Tongue (tissue), 2 donors: ENCODE measurements around the gene XPNPEP1. TPM values are rescaled to one million over a fixed set of nuclear protein-coding genes. Genes with fewer than 3 reads are reported as not detected.
A peak's percentile ranks its signal among the peaks of the same experiment; 100 is the strongest.

Experiments used
- DNase-seq: peaks from one replicate; pipeline ENCODE4 v3.0.0-alpha.2; 2015
- total RNA-seq: library from RNA; depleted of rRNA; stranded (reverse); fragments of >200 nt; gene quantifications from one replicate; pipeline ENCODE4 v1.2.3, GENCODE V29; 2014

The XPNPEP1 gene
- total RNA-seq: 68.7 TPM

DNA sequence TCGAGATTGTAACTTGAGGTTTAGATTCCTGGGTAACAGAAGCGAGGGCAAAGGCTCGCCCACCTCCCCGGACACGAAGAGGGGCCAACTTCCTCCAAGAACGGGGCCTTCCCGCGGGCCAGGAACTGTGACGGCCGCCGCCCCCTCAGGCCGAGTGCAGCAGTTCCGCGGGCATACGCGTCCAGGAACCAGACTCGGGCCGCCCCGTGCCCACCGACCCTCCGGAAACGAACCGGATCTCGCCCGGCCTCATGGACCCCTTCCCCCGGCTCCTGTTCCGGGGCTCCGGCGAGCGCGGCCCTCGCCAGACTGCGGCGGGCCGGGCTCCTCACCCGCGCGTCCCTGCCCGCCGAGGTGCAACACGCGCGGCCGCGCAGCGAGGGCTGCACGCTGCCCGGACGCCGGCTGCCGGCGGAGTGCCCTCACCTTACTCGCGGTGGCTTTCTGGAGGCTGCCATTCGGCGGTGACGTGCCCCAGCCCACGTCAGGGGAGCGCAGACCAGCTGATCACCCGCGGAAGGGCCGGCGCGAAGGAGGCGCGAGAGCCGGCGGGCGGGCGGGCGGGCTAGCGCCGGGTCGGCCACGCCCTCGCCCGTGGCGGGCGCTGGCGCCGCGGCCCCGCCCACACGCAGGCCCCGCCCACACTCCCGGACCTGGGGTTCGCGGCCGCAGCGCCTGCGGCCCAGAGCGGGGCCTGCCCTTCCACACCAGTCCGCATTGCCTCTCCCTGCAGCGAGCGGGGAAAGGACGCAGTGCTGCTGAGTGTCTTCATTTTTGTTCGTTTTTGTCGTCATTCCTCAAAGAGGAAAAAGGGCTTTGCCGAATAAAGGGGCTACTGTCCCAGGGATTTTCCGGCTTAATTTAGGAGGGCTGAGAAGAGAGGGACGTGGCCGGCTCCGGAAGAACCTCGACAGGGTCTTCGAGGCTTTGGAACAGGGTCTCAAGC lies at the start of gene XPNPEP1:
TSS of gene XPNPEP1 (minus strand) at position 536 of the 946 bp plus-strand sequence. CDS start at position 458, 78 bp downstream.
- peak; percentile 93 for DNase-seq

DNA sequence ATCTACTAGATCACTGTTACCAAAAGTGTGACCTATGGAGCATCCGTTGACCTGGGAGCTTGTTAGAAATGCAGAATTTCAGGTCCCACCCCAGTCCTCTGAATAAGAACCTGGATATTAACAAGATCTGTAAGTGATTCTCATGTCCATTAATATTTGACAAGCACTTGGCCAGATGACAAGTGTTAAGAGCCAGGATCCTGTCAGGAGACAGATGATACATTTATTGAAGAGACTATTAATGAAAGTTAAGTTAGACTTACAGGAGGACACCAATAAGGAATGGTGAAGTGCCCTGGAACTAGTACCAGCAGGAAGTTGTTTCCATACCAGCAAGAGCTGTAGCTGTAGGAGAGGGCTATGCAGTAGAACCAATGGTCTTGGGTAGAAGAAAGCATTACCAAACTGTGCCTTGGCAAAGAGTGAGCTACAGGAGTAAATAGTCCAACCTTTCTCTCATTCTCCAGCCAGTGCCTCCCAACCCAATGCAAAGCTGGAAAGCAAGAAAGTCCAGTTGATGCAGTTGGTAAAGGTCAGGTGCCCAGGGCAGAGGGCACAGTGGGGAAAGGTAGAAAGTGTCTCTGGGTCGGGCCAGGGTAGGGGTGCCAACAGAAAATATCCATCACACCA lies 49.2 kb upstream of the XPNPEP1 start:
- DNase-seq: no peak

DNA sequence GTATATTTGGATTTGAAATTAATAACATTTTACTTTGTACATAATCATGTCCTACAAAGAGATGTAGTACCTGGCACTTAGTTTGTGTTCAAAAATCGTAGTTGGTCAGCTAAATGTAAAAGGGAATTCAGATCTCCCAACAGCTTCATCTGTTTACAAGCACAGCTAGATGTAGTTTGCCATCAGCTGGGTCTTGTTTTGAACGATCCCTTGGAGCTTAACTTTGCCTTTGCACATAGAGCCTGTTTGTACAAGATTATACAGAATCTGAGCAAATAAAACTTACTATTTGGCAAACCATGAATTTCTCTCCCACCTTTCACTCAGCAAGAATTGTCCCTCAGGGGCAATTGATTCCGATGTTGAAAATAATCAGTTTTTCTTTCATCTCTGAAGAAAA lies 48.3 kb upstream of the XPNPEP1 start:
- DNase-seq: no peak

DNA sequence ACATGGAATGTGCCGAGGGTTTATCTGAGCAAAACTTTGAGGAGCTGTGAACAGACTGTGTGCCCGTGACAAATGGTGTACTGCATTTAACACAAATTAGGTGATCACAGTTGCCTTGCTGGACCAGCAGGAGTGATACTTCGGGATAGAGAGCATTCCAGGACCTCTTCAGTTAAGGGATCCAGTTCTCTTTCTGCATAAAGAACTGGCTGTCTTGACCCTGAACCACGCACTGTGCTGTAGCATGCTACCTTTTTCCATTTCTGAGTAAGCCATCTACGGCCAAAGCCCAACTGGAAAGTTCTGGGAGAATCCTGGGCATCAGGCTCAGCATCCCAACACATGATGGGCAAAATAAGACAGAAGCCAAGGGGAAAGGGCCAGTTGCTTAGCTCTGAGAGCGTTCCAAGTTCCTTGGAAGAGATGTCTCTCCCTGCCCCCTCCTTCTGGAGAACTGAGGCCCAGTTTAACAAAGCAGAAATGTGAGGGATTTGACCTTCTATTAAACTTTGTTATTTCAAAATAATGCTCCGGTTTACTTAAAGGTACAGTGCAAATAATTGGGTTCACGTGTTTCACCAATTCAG lies 46.5 kb upstream of the XPNPEP1 start:
- no peak for DNase-seq

DNA sequence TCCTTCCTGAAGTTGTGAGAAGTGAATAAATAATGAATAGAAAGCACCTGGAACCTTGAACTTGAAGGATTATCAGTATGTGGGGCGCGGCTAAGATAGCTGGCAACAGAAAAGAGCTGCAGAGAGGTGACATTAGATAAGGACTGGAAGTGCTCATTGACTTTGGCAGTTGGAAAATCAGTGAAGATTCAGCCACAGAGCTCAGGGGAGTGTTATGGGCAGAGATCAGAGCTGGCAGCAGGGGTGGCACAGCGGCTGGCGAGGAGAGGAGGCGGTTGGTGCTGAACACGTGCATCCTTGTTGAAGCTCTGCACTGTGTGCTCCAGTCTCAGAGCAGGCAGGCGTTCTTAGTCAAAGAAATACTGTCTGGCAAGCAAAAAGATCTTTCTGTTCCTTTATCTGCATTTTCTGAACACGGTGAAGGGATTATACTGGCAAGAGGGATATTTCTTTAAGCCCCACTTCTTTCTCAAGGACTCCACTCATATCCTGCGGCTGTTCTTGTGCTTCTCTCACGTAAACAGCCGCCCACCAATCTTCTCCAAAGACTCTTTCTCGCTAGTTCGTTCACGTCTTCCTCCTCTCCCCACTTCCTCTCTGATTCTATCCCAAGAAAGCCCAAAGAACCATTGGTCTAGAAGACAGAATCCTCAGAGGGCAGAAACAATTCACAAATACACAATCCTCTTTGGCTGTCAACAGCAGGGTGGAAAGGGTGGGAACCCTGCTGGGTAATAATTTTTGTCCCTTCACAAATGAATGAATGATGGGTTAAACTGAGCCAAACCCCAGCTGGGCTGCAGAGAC lies 45.8 kb upstream of the XPNPEP1 start:
- no peak for DNase-seq

DNA sequence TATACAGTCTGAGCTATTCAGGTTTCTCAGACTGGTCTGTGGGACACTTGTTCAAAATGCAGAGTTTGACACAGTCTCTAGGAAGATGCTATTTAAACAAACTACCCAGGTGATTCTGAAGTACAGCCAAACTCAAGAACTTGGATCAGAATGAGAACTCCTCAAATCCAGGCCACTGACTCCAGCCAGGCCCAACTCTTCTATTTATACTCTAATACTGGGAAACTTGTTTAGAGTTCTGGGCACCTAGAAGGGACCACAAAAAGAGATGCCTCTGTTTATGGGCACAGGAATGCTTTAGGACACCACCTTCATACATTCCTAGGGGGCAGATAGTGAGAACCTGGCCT lies 44.4 kb upstream of the XPNPEP1 start:
- DNase-seq: no peak

DNA sequence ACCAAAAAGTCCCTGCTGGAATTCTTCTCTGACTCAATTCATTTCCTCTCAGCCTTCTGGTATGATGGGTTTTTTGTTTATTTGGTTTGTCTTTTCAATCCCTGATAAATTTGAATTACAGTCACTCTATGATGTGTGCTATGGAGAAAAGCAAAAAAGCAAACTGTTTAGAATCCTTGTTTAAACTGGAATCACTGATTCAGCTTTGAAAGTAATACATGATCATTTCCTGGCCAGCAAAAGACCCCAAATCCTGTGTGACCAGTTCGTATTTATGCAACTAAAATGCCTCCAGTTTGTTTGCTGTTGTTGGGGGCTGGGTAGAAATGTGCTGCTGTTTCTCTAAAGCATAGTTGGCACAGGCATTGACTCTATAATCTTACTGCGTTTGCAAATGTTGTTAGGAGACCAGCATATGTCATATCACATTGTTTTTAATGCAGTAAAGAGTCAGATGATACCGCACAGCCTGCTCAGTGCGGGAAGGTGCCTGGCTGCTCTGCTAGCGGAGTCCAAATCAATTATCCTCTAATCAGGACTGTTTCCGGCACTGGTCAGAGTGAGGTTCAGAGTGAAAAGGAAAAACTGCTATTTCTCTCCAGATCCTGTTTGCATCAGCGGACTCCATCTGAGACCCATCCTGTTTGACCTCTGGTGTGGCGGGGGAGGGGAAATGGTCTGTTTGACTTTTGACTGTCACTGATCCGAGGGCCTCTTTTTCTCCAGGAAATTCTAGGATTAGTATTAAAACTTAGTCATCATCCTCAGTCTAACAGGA lies 43.8 kb upstream of the XPNPEP1 start:
- DNase-seq: peak; percentile 73

DNA sequence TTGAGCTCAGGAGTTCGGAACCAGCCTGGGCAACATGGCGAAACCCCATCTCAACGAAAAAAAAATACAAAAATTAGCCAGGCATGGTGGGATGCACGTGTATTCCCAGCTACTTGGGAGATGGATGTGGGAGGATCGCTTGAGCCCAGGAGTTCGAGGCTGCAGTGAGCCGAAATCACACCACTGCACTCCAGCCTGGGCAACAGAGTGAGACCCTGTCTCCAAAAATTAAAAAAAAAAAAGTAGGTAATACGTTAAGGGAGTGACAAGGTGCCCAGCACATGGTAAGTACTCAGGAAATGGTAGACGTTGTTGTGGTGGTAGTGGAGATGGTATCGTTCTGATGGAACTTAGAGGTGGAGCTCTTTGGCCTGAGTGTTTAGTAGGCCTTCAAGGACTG lies 41.0 kb upstream of the XPNPEP1 start:
- DNase-seq: no peak

DNA sequence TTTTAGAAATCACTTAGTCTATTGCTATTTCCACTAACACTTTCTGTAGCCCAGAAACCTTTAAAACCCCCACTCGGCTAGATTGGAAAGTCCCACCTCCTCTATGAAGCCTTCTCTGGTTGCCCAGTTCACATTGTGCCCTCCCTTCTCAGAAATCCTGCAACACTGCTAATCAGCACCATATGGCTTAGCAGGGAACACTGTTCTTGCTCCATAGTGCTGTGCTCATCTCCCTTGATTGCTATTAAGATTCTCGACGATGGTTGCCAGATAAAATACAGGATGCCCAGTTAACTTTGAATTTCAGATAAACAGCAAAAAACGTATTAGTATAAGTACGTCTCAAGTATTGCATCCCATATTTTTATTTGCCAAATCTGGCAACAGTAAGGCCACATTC lies 40.1 kb upstream of the XPNPEP1 start:
- DNase-seq: no peak

DNA sequence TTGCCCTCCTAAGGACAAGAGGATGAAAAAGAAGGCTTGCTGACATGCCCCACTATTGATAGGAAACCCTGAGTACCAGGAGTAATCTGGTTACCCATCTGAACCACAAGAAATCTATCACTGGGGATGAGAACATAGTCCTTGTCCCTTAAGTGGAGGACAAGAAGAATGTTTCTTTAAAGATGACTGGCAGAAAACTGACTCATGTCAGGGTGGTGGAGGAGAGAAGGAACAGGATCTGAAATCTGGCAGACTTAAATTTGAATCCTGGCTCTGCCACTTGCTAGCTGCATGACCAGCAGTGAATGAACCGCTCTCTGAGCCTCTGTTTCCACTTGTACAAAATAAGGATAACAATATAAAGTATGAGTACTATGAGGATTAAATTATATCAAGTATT lies 38.9 kb upstream of the XPNPEP1 start:
- no peak for DNase-seq

DNA sequence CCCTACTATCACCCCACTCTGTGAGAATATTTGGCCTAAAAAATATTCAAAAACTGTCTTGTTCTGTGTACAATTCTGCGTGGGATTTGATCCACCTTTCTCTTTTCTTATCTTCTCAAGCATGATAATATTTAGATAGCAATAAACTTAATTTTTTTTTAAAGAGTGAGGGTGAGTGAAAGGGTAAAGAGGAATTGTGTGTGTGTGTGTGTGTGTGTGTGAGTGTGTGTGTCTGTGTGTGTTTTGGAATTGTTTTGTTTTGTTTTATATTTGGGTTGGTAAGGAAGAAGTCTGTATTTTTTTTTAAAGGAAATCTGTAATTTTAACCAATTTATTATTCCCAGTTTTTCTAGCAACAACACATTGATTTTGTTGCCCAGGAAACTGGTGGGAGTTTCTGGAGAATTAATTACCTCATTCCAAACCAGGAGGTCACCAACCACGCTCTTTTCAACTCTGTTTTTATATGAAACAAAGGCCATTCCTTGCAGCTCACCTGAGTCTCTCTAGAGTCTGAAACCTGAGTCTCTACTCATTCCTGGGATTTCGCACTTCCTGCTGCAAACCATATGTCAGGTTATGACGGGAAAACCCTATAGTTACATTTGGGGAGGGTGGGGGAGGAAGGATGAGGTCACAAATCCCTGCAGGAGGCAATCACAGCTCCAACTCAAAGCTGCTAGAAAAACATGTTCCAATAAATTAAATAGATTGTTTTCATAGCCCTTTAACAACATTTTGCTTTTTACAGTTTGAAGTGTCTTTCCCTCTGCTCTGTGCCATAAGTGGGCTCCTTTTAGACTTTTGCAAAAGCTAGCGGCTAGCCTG lies 38.1 kb upstream of the XPNPEP1 start:
- peak; percentile 71 for DNase-seq

DNA sequence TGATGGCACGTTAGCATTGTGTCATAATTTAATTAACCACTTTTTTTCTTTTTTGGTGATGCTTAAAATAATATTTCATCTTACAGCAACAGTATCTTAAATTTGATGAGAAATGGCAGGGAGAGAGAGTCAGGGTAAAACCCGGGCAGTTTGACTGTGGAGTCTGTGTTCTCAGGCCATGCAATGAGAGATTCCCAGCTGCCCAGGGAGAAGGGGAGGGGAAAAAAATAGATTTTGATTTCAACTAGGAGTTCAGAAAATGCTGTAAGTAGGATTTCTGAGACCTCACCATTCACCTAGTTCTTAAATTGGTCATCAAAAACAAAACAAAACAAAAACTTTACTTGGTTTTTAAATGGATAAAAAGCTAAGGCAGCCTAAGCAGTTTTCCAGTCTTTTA lies 37.4 kb upstream of the XPNPEP1 start:
- DNase-seq: no peak

DNA sequence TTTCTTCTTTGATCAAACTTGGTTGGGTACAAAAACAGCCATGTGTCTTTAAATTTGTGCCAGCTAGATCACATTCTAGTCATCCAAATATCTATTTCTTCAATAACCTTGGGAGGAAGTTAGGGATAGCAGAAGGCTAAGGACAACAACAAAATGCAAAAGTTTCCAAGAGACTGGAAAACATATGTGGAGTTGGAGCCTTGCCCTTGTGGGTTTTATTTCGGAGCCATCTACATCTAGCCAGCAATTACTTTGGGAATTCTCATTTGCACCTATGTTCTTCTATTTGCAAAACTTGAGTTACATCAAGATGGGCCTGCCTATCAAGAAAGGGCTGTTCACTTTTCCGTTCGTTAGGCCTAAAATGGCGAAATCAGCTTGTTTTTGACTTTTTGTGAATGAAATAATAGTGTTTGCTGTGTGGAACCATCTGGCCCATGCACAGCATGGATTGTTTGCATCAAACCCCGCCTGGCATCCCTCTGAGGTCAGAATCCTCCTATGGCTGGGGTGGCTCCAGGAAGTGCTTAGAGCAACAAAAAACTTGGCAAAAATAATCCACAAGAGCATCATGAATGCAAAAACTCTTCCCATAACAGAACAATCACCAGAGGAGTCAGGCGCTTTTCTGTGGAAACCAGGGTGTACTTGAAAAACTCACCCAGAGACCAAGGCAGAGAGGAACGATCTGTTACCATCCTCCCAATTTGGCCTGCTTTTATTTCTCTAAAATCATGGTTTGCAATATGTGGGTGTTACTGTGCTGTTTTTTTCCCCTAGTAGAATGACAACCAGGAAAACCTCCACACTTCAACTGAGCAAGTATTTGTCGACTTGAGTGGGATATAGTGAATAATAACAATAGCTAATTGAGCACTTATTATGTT lies 36.2 kb upstream of the XPNPEP1 start:
- peak; percentile 21 for DNase-seq

DNA sequence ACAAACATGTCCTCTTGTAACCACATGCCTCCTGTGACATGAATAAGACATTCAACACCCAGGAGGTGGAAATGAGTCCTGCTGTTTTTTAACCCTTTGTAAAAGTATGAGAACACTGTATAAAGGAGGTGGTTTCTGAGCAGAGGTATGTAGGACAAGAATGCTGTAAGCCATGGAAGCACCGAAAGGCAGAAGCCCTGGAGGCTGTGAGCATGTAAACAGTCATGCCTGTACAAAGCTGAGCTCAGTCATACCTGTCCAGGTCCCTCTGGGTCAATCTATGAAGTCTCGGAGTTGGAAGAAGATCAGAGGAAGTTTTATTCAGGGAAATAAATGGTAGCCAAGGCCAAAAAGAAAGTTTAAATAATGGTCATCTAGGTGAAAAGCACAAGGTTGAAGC lies 34.7 kb upstream of the XPNPEP1 start:
- DNase-seq: no peak

DNA sequence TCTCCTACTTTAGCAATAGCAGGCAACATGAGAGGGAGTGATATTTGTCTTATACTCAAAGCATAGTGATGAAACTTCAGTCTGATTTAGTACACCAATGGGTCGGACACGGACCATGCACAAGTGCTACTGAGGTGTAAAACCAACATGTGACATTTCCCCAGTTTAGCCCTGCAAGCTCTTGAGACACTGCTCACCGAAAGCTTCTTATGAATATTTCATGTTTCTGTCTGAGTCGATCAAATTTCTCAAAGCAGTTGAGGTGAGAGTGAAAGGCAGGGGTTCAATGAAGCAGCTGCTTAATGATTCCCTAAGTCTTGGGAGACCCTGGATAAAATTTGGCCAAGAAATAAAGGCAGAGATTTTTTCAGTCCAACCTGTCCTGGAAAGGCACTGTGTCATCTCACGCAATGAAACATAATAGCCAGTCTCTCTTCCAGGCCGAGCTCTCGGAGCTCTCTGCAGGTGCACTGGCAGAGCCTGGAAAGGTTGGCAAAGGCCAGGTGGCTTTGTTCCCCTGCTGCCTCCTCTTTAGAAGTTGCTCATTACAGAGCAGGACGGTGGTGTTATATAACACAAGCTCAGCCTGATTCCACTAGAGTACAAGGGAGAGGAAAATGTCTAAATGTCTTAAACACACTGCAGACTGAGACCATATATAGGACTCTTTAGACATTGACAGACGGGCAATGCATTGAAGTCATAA lies 33.9 kb upstream of the XPNPEP1 start:
- DNase-seq: no peak

DNA sequence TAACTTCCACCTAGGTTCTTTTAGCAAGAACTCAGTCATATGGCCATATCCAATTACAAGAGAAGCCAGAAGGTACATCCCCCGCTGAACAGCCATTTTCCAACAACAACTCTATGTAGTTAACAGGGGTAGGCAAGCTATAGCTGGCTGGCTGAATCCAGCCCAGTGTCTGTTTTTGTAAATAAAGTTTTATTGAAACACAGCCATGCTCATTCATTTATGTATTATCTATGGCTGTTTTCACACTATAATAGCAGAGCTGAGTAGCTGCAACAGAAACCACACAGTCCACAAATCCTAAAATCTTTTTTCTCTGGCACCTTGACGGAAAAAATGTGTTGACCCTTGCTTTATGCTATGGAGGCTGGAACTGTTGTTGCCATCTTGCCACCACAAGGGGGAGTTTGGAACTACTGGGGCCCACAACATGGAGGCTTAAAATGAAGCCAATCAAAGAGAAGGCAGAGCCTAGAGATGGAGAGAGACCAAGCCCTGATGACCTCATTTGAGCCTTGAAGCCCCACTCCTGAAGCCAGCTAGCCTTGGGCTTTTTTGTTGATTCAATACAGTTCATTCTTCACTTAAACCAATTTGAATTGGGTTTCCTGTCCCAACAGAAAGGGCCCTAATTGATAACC lies 33.3 kb upstream of the XPNPEP1 start:
- no peak for DNase-seq

DNA sequence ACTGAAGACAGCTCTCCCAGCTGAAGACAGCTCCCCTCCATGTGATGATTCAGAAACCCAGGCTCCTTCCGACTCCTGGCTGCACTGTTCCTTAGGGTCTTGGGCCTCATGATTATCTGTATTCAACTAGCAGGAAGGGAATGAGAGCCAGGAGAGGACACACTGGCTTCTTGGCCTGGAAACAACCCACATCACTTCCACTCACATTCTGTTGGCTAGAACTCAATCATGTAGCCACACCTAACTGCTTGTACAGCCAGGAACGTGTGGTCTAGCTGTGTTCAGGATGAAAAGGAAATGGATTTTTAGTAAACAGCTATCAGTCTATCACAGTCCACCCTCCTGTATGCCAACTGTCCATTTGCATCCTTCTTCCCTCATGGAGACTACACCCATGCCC lies 30.5 kb upstream of the XPNPEP1 start:
- DNase-seq: no peak

DNA sequence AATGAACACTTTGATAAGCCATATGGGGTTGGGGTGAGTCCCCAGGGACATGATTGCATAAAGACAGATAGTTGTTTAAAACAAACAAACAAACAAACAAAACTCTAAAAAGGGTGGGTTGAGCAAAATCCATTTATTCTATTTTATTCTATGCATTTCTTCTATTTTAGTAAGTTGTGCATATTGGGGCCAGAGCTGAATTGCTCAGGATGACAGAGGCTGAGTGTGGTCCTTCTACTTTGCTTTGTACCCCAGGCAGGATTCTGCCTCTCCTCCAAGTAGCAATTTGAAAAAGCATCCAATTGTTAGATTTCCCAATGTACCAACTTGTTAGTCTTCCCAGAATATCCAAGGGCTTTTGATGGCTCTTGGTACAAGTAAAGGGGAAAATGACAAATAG lies 29.2 kb upstream of the XPNPEP1 start:
- DNase-seq: no peak
